WTC11 (cell line): Measurements from ENCODE around the gene EMX1. TPM values are rescaled to one million over a fixed set of nuclear protein-coding genes. Genes with fewer than 3 reads are reported as not detected.

Source experiments
- ATAC-seq: fragments of 200-7000 bp; cut with Tn5 transposase; 2 replicates; pipeline ENCODE4 v1.10.0; 2021; ENCODE audit warnings: mild to moderate bottlenecking, moderate library complexity
- CTCF ChIA-PET: fragments of 300-600 bp; sonication (Branson Sonifier 250); formaldehyde crosslinking; loops from one replicate; lab custom pipeline; 2021; ENCODE audit warnings: antibody characterized with exemption; lab: Charles Lee
- POLR2A ChIA-PET: fragments of 350-600 bp; sonication (Branson Sonifier 250); formaldehyde crosslinking; loops from one replicate; lab custom pipeline; 2021; ENCODE audit warnings: antibody characterized with exemption; lab: Charles Lee
- DNase-seq: peaks from one replicate; pipeline ENCODE4 v3.0.0; 2021; ENCODE audit warnings: low spot score
- H3K27ac Mint-ChIP-seq: 2 replicates; pipeline ENCODE4 v1.8.0; 2021; ENCODE audit warnings: mixed read lengths
- H3K27me3 Mint-ChIP-seq: 2 replicates; pipeline ENCODE4 v1.8.0; 2021; ENCODE audit warnings: low read depth, mild to moderate bottlenecking, moderate library complexity, mixed read lengths
- H3K36me3 Mint-ChIP-seq: 2 replicates; pipeline ENCODE4 v1.8.0; 2021; ENCODE audit warnings: mixed read lengths
- H3K4me1 Mint-ChIP-seq: 2 replicates; pipeline ENCODE4 v1.8.0; 2022; ENCODE audit warnings: mixed read lengths
- H3K4me3 Mint-ChIP-seq: 2 replicates; pipeline ENCODE4 v1.8.0; 2021; ENCODE audit warnings: mild to moderate bottlenecking, moderate library complexity, mixed read lengths
- H3K9me3 Mint-ChIP-seq: 2 replicates; pipeline ENCODE4 v1.8.0; 2021; ENCODE audit warnings: mixed read lengths
- CREB1 ChIP-seq: sonication (generic); formaldehyde crosslinking; IDR thresholded peaks from 2 replicates; pipeline ENCODE4 v1.8.0; 2023; ENCODE audit warnings: mild to moderate bottlenecking, missing genetic modification reagents
- ETV6 ChIP-seq: sonication (generic); formaldehyde crosslinking; IDR thresholded peaks from 2 replicates; pipeline ENCODE4 v1.8.1; 2022; ENCODE audit warnings: mild to moderate bottlenecking, missing genetic modification reagents
- GABPB1 ChIP-seq: sonication (generic); formaldehyde crosslinking; IDR thresholded peaks from 2 replicates; pipeline ENCODE4 v1.8.1; 2023; ENCODE audit warnings: mild to moderate bottlenecking, missing genetic modification reagents
- MXD4 ChIP-seq: fragments of 250-450 bp; sonication (Bioruptor Pico); IDR thresholded peaks from 2 replicates; pipeline ENCODE4 v1.8.0; 2021; ENCODE audit warnings: mild to moderate bottlenecking, moderate library complexity, borderline replicate concordance
- NFATC4 ChIP-seq: fragments of 250-450 bp; sonication (Bioruptor Pico); IDR thresholded peaks from 2 replicates; pipeline ENCODE4 v1.9.0; 2021; ENCODE audit warnings: mild to moderate bottlenecking
- RORB ChIP-seq: fragments of 250-450 bp; sonication (Bioruptor Pico); IDR thresholded peaks from 2 replicates; pipeline ENCODE4 v1.9.0; 2021; ENCODE audit warnings: mild to moderate bottlenecking
- SP1 ChIP-seq: sonication (generic); formaldehyde crosslinking; conservative IDR thresholded peaks from 2 replicates; pipeline ENCODE4 v1.8.1; 2022; ENCODE audit warnings: missing genetic modification reagents
- TEAD1 ChIP-seq: sonication (generic); formaldehyde crosslinking; IDR thresholded peaks from 2 replicates; pipeline ENCODE4 v1.8.0; 2022; ENCODE audit warnings: mild to moderate bottlenecking, missing genetic modification reagents
- ZNF263 ChIP-seq: sonication (generic); formaldehyde crosslinking; IDR thresholded peaks from 2 replicates; pipeline ENCODE4 v1.8.1; 2022; ENCODE audit warnings: low read depth, mild to moderate bottlenecking, moderate library complexity, missing genetic modification reagents
- ZNF317 ChIP-seq: sonication (generic); formaldehyde crosslinking; IDR thresholded peaks from 2 replicates; pipeline ENCODE4 v1.8.1; 2023; ENCODE audit warnings: low read depth, mild to moderate bottlenecking, moderate library complexity, missing genetic modification reagents, borderline replicate concordance
- total RNA-seq: library from RNA; stranded (reverse); gene quantifications from 3 replicates; pipeline ENCODE4 v1.2.3, GENCODE V29; 2021
- TF ChIP-seq, protein P1 (sequence below): fragments of 250-450 bp; sonication (Bioruptor Pico); conservative IDR thresholded peaks from 2 replicates; pipeline ENCODE4 v1.9.0; 2021; ENCODE audit warnings: mild to moderate bottlenecking
- TF ChIP-seq, protein P2 (sequence below): sonication (generic); formaldehyde crosslinking; IDR thresholded peaks from 2 replicates; pipeline ENCODE4 v1.8.0; 2023; ENCODE audit warnings: missing genetic modification reagents, mild to moderate bottlenecking, borderline replicate concordance
- TF ChIP-seq, protein P3 (sequence below): sonication (generic); formaldehyde crosslinking; IDR thresholded peaks from 2 replicates; pipeline ENCODE4 v1.8.1; 2022; ENCODE audit warnings: missing genetic modification reagents, borderline replicate concordance
- TF ChIP-seq, protein P4 (sequence below): fragments of 250-450 bp; sonication (Bioruptor Pico); IDR thresholded peaks from 2 replicates; pipeline ENCODE4 v1.9.0; 2021; ENCODE audit warnings: mild to moderate bottlenecking
- TF ChIP-seq, protein P5 (sequence below): fragments of 200-600 bp; IDR thresholded peaks from 2 replicates; pipeline ENCODE4 v1.8.0; 2022; ENCODE audit warnings: antibody characterized with exemption
- TF ChIP-seq, protein P6 (sequence below): sonication (generic); formaldehyde crosslinking; IDR thresholded peaks from 2 replicates; pipeline ENCODE4 v1.8.0; 2023; ENCODE audit warnings: mild to moderate bottlenecking, missing genetic modification reagents

Gene EMX1
- total RNA-seq, 1 experiment from 2014 or later, result 3.8 TPM

DNA sequence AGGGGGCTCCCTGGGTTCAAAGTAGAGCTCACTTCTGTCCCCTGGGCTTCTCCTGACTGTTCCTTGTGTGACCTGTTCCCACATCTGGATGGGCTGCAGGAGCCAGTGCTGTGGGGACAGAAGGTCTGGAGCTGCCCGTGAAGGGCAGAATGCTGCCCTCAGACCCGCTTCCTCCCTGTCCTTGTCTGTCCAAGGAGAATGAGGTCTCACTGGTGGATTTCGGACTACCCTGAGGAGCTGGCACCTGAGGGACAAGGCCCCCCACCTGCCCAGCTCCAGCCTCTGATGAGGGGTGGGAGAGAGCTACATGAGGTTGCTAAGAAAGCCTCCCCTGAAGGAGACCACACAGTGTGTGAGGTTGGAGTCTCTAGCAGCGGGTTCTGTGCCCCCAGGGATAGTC is 15.5 kb downstream of the EMX1 start (continued):
- TF ChIP-seq, protein P1, sequence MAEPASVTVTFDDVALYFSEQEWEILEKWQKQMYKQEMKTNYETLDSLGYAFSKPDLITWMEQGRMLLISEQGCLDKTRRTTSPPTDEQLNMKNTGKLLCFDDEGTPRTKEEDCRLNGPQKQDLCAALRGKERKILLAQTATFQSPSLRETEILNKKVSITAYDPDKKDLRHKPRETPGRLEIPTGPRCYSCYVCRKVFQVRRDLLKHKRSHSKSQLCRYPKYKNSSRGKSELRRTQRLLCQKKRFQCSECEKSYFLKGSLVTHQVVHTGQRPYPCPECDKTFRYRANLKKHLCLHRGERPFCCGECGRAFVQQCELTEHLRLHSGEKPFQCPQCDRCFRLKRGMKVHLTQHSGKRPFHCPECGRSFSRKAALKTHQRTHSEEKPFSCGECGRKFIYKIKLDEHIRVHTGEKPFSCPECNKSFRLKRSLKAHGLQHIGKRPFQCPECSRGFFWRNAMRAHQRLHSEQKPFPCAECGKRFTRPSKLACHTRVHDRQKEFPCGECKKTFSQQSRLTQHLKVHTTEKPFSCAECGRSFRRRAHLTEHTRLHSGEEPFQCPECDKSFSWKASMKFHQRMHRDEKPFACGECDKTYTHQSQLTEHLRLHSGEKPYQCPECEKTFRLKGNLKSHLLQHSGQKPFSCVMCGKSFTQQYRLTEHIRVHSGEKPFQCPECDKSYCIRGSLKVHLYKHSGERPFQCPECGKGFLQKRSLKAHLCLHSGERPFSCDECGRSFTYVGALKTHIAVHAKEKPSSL (CRISPR knock-in tag), result no peak

DNA sequence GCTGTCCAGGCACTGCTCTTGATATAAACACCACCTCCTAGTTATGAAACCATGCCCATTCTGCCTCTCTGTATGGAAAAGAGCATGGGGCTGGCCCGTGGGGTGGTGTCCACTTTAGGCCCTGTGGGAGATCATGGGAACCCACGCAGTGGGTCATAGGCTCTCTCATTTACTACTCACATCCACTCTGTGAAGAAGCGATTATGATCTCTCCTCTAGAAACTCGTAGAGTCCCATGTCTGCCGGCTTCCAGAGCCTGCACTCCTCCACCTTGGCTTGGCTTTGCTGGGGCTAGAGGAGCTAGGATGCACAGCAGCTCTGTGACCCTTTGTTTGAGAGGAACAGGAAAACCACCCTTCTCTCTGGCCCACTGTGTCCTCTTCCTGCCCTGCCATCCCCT is 15.9 kb downstream of the EMX1 start:
- no peaks in the 10 kb centered on the region for H3K9me3 Mint-ChIP-seq
- H3K27ac Mint-ChIP-seq, result no peak overlapping the region
- ATAC-seq, result no peak
- no peak overlapping the region for H3K4me3 Mint-ChIP-seq
- peaks cover 40% of the 10 kb centered on the region for H3K27me3 Mint-ChIP-seq
- no peaks in the 10 kb centered on the region for H3K36me3 Mint-ChIP-seq
- H3K4me1 Mint-ChIP-seq, result peaks cover 27% of the 10 kb centered on the region
- ChIA-PET POLR2A (interaction anchor here (1.0 kb wide), 1 partner anchor 18 kb away, joined by 3 read pairs; no protein-coding TSS in a partner anchor), CTCF (interaction anchor here (1.0 to 14.9 kb wide), 3 partner anchors 8 to 223 kb away, joined by 3 to 218 read pairs (median 29); no protein-coding TSS in a partner anchor)
- DNase-seq, result peak; percentile 3
- TF ChIP-seq, protein P2, sequence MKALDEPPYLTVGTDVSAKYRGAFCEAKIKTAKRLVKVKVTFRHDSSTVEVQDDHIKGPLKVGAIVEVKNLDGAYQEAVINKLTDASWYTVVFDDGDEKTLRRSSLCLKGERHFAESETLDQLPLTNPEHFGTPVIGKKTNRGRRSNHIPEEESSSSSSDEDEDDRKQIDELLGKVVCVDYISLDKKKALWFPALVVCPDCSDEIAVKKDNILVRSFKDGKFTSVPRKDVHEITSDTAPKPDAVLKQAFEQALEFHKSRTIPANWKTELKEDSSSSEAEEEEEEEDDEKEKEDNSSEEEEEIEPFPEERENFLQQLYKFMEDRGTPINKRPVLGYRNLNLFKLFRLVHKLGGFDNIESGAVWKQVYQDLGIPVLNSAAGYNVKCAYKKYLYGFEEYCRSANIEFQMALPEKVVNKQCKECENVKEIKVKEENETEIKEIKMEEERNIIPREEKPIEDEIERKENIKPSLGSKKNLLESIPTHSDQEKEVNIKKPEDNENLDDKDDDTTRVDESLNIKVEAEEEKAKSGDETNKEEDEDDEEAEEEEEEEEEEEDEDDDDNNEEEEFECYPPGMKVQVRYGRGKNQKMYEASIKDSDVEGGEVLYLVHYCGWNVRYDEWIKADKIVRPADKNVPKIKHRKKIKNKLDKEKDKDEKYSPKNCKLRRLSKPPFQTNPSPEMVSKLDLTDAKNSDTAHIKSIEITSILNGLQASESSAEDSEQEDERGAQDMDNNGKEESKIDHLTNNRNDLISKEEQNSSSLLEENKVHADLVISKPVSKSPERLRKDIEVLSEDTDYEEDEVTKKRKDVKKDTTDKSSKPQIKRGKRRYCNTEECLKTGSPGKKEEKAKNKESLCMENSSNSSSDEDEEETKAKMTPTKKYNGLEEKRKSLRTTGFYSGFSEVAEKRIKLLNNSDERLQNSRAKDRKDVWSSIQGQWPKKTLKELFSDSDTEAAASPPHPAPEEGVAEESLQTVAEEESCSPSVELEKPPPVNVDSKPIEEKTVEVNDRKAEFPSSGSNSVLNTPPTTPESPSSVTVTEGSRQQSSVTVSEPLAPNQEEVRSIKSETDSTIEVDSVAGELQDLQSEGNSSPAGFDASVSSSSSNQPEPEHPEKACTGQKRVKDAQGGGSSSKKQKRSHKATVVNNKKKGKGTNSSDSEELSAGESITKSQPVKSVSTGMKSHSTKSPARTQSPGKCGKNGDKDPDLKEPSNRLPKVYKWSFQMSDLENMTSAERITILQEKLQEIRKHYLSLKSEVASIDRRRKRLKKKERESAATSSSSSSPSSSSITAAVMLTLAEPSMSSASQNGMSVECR (CRISPR knock-in tag), result no peak
- TF ChIP-seq, protein P3, sequence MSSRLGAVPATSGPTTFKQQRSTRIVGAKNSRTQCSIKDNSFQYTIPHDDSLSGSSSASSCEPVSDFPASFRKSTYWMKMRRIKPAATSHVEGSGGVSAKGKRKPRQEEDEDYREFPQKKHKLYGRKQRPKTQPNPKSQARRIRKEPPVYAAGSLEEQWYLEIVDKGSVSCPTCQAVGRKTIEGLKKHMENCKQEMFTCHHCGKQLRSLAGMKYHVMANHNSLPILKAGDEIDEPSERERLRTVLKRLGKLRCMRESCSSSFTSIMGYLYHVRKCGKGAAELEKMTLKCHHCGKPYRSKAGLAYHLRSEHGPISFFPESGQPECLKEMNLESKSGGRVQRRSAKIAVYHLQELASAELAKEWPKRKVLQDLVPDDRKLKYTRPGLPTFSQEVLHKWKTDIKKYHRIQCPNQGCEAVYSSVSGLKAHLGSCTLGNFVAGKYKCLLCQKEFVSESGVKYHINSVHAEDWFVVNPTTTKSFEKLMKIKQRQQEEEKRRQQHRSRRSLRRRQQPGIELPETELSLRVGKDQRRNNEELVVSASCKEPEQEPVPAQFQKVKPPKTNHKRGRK, result no peak
- no peak for TF ChIP-seq MXD4 (CRISPR knock-in tag)
- TF ChIP-seq ZNF317, result no peak
- no peak for TF ChIP-seq NFATC4
- no peak for TF ChIP-seq ETV6 (CRISPR knock-in tag)
- no peak for TF ChIP-seq TEAD1 (CRISPR knock-in tag)
- no peak for TF ChIP-seq RORB (CRISPR knock-in tag)
- TF ChIP-seq SP1 (CRISPR knock-in tag), result no peak
- TF ChIP-seq, protein P4, sequence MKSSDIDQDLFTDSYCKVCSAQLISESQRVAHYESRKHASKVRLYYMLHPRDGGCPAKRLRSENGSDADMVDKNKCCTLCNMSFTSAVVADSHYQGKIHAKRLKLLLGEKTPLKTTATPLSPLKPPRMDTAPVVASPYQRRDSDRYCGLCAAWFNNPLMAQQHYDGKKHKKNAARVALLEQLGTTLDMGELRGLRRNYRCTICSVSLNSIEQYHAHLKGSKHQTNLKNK (CRISPR knock-in tag), result no peak
- no peak for TF ChIP-seq GABPB1 (CRISPR knock-in tag)
- no peak for TF ChIP-seq CREB1 (CRISPR knock-in tag)
- TF ChIP-seq, protein P5, sequence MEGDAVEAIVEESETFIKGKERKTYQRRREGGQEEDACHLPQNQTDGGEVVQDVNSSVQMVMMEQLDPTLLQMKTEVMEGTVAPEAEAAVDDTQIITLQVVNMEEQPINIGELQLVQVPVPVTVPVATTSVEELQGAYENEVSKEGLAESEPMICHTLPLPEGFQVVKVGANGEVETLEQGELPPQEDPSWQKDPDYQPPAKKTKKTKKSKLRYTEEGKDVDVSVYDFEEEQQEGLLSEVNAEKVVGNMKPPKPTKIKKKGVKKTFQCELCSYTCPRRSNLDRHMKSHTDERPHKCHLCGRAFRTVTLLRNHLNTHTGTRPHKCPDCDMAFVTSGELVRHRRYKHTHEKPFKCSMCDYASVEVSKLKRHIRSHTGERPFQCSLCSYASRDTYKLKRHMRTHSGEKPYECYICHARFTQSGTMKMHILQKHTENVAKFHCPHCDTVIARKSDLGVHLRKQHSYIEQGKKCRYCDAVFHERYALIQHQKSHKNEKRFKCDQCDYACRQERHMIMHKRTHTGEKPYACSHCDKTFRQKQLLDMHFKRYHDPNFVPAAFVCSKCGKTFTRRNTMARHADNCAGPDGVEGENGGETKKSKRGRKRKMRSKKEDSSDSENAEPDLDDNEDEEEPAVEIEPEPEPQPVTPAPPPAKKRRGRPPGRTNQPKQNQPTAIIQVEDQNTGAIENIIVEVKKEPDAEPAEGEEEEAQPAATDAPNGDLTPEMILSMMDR, result no peak
- TF ChIP-seq, protein P6, sequence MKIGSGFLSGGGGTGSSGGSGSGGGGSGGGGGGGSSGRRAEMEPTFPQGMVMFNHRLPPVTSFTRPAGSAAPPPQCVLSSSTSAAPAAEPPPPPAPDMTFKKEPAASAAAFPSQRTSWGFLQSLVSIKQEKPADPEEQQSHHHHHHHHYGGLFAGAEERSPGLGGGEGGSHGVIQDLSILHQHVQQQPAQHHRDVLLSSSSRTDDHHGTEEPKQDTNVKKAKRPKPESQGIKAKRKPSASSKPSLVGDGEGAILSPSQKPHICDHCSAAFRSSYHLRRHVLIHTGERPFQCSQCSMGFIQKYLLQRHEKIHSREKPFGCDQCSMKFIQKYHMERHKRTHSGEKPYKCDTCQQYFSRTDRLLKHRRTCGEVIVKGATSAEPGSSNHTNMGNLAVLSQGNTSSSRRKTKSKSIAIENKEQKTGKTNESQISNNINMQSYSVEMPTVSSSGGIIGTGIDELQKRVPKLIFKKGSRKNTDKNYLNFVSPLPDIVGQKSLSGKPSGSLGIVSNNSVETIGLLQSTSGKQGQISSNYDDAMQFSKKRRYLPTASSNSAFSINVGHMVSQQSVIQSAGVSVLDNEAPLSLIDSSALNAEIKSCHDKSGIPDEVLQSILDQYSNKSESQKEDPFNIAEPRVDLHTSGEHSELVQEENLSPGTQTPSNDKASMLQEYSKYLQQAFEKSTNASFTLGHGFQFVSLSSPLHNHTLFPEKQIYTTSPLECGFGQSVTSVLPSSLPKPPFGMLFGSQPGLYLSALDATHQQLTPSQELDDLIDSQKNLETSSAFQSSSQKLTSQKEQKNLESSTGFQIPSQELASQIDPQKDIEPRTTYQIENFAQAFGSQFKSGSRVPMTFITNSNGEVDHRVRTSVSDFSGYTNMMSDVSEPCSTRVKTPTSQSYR (CRISPR knock-in tag), result no peak
- TF ChIP-seq ZNF263 (CRISPR knock-in tag), result no peak
- TF ChIP-seq, all 79 proteins: peak for 0
